Liver (tissue), 9 donors: Measurements from ENCODE around the gene CCDC83. TPM values are rescaled to one million over a fixed set of nuclear protein-coding genes. Genes with fewer than 3 reads are reported as not detected.

ENCODE experiments used
- DNase-seq: peaks from one replicate; pipeline ENCODE4 v3.0.0-alpha.2; 2017; ENCODE audit warnings: low spot score
- H3K27ac ChIP-seq, 2 donors: one replicate each; pipeline ENCODE4 v1.7.0; 2013; ENCODE audit warnings: inconsistent platforms in 2 of 2, low read length in 2 of 2, control low read depth in 1 of 2, low read depth in 1 of 2, mild to moderate bottlenecking in 1 of 2
- H3K27me3 ChIP-seq, 4 donors: one replicate each; pipeline versions ENCODE4 v1.6.1 to v1.7.0; 2013; ENCODE audit warnings: low read length in 3 of 4, inconsistent platforms in 1 of 4, mild to moderate bottlenecking in 1 of 4, moderate library complexity in 1 of 4; ENCODE audit not compliant: control insufficient read depth in 4 of 4, insufficient read depth in 4 of 4
- H3K36me3 ChIP-seq, 4 donors: one replicate each; pipeline versions ENCODE4 v1.6.1 to v1.7.0; 2013; ENCODE audit warnings: low read length in 3 of 4, mild to moderate bottlenecking in 3 of 4, low read depth in 1 of 4, moderate library complexity in 1 of 4; ENCODE audit not compliant: control insufficient read depth in 4 of 4, insufficient read depth in 3 of 4
- H3K4me1 ChIP-seq, 4 donors: one replicate each; pipeline versions ENCODE4 v1.6.1 to v1.7.0; 2013; ENCODE audit warnings: low read length in 3 of 4, mild to moderate bottlenecking in 3 of 4, moderate library complexity in 1 of 4; ENCODE audit not compliant: control insufficient read depth in 4 of 4, insufficient read depth in 4 of 4
- H3K4me3 ChIP-seq, 3 donors: one replicate each; pipeline versions ENCODE4 v1.6.1 to v1.7.0; 2013; ENCODE audit warnings: low read length in 3 of 3, control low read depth in 1 of 3, low read depth in 1 of 3, mild to moderate bottlenecking in 1 of 3
- H3K9ac ChIP-seq, 2 donors: one replicate each; pipeline ENCODE4 v1.7.0; 2013; ENCODE audit warnings: low read length in 2 of 2, mild to moderate bottlenecking in 2 of 2, moderate library complexity in 2 of 2, control low read depth in 1 of 2, low read depth in 1 of 2
- H3K9me3 ChIP-seq, 4 donors: one replicate each; pipeline versions ENCODE4 v1.6.1 to v1.7.0; 2013; ENCODE audit warnings: low read length in 3 of 4; ENCODE audit not compliant: control insufficient read depth in 4 of 4
- EGR1 ChIP-seq, 2 donors: IDR thresholded peaks; 2 replicates each; pipeline ENCODE4 v1.6.1; 2016 to 2018; ENCODE audit warnings: antibody characterized with exemption in 2 of 2, low read depth in 2 of 2
- FOXA1 ChIP-seq: IDR thresholded peaks from 2 replicates; pipeline ENCODE4 v1.6.1; 2016; ENCODE audit warnings: antibody characterized with exemption
- FOXA2 ChIP-seq: IDR thresholded peaks from 2 replicates; pipeline ENCODE4 v1.6.1; 2016; ENCODE audit warnings: antibody characterized with exemption
- GABPA ChIP-seq, 2 donors: IDR thresholded peaks in 1 of 2; conservative IDR thresholded peaks in 1 of 2; 2 replicates each; pipeline ENCODE4 v1.6.1; 2016; ENCODE audit warnings: antibody characterized with exemption in 2 of 2, mild to moderate bottlenecking in 1 of 2, moderate library complexity in 1 of 2
- HNF4A ChIP-seq, 2 donors: conservative IDR thresholded peaks; 2 replicates each; pipeline ENCODE4 v1.6.1; 2016; ENCODE audit warnings: antibody characterized with exemption in 2 of 2, mild to moderate bottlenecking in 2 of 2
- HNF4G ChIP-seq: IDR thresholded peaks from 2 replicates; pipeline ENCODE4 v1.6.1; 2016; ENCODE audit warnings: antibody characterized with exemption
- JUND ChIP-seq, 2 donors: IDR thresholded peaks; 2 replicates each; pipeline ENCODE4 v1.6.1; 2016; ENCODE audit warnings: antibody characterized with exemption in 2 of 2
- NR2F2 ChIP-seq: IDR thresholded peaks from 2 replicates; pipeline ENCODE4 v1.6.1; 2016; ENCODE audit warnings: antibody characterized with exemption
- RAD21 ChIP-seq, 2 donors: IDR thresholded peaks; 2 replicates each; pipeline ENCODE4 v1.6.1; 2016; ENCODE audit warnings: antibody characterized with exemption in 2 of 2, mild to moderate bottlenecking in 2 of 2
- RXRA ChIP-seq, 2 donors: IDR thresholded peaks; 2 replicates each; pipeline ENCODE4 v1.6.1; 2017 to 2018; ENCODE audit warnings: antibody characterized with exemption in 2 of 2, mild to moderate bottlenecking in 1 of 2
- SP1 ChIP-seq: IDR thresholded peaks from 2 replicates; pipeline ENCODE4 v1.6.1; 2018; ENCODE audit warnings: antibody characterized with exemption, mild to moderate bottlenecking
- TAF1 ChIP-seq: conservative IDR thresholded peaks from 2 replicates; pipeline ENCODE4 v1.6.1; 2016; ENCODE audit warnings: antibody characterized with exemption, mild to moderate bottlenecking
- YY1 ChIP-seq: IDR thresholded peaks from 2 replicates; pipeline ENCODE4 v1.6.1; 2016; ENCODE audit warnings: antibody characterized with exemption, mild to moderate bottlenecking
- WGBS: extraction: QIAGEN DNeasy Blood & Tissue Kit; methylation state at CpG from one replicate; pipeline ENCODE4 v1.1.7; 2013; 5-methylcytosine and 5-hydroxymethylcytosine counted together
- polyA plus RNA-seq, 2 donors: library from polyadenylated mRNA; stranded (reverse) in 1 of 2; unstranded in 1 of 2; fragments of 200-250 nt in 1 of 2; fragments of >200 nt in 1 of 2; fragmentation: Nextera tagmentation in 1 of 2; extraction: Ambion mirVana in 1 of 2; gene quantifications; one replicate each; pipeline versions ENCODE4 v1.2.1 to v1.2.3, GENCODE V29; 2013 to 2015
- total RNA-seq, 2 donors: library from RNA; depleted of rRNA; stranded (reverse); fragments of >200 nt; gene quantifications; one replicate each; pipeline ENCODE4 v1.2.3, GENCODE V29; 2014
- TF ChIP-seq, protein P1 (sequence below): IDR thresholded peaks from 2 replicates; pipeline ENCODE4 v1.6.1; 2016; ENCODE audit warnings: antibody characterized with exemption
- TF ChIP-seq, protein P2 (sequence below): IDR thresholded peaks from 2 replicates; pipeline ENCODE4 v1.6.1; 2016; ENCODE audit warnings: antibody characterized with exemption
- TF ChIP-seq, protein P3 (sequence below): IDR thresholded peaks from 2 replicates; pipeline ENCODE4 v1.6.1; 2016; ENCODE audit warnings: antibody characterized with exemption, mild to moderate bottlenecking
- donor health status: healthy.
- donor health status: healthy.
- donor health status: healthy.
- donor health status: healthy.
- donor health status: healthy.

CCDC83 gene
- total and polyA plus RNA-seq, 4 donors = not detected

DNA sequence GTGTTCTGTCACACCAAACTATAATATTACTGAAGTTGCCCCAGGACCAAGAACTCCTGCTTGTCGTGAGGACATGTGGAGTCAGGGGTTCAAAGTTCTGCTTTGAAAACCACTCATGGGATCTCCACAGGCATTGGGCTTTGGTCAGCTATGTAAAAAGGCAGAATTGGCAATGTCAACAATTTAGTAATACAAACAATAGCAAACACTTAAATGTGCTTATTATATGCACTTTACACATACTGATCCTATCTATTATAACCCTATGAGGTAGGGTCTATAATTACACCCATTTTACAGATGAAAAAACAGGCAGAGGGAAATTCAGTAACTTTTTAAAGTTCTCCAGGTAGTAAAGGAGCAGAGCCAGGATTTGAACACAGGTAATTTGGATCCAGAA lies 94.6 kb downstream of the CCDC83 start:
- no peak overlapping the region for H3K9ac ChIP-seq
- no peak for DNase-seq
- H3K4me3 ChIP-seq = no peak overlapping the region
- peaks cover 0 to 5% (median 0%) of the 10 kb centered on the region in 4 donors for H3K4me1 ChIP-seq
- no peaks in the 10 kb centered on the region for H3K27me3 ChIP-seq
- 33% methylated on average over 1 of the region's 1 CpG for WGBS
- no peak overlapping the region for H3K27ac ChIP-seq
- H3K9me3 ChIP-seq = no peaks in the 10 kb centered on the region
- TF ChIP-seq RXRA (IDR thresholded peaks at IDR 0.05) (no peak), SP1 (peak; percentile 9), NR2F2 (no peak), HNF4A (conservative IDR thresholded peaks at IDR 0.05) (peak; percentile 41 to 44)
- no peaks in the 10 kb centered on the region for H3K36me3 ChIP-seq

DNA sequence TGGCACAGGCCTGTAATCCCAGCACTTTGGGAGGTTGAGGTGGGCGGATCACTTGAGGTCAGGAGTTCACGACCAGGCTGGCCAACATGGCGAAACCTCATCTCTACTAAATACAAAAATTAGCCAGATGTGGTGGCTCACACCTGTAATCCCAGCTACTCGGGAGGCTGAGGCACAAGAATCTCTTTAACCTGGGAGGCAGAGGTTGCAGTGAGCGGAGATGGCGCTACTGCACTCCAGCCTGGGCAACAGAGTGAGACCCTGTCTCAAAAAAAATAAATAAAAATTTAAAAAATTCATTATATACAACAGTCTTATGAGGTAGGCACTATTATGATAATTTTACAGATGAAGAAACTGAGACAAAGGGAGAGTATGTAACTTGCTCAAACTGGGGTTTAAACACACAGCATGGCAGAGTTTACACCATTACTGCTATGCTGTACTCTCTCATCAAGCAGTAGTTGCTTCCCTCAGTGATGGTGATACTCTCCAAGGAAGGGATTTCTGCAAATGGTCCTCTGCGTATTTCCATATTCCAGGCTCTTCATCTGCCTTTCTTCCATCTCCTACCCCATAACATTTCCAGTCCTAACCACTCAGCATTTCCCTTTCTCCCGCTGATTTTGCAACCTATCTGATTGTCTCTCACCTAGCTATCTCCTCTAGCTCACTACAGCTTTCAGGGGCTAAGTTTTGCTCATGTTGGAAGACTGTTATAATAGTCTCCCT lies 95.3 kb downstream of the CCDC83 start:
- TF ChIP-seq NR2F2 (no peak), FOXA2 (no peak), TAF1 (no peak), FOXA1 (no peak), RAD21 (IDR thresholded peaks at IDR 0.05) (no peak), SP1 (no peak), YY1 (no peak), EGR1 (IDR thresholded peaks at IDR 0.05; ENCODE audit: low read depth in 2 of 2) (no peak), GABPA (IDR thresholded peaks at IDR 0.05 in 1 of 2, conservative IDR thresholded peaks at IDR 0.05 in 1 of 2) (no peak)
- TF ChIP-seq, protein P1, sequence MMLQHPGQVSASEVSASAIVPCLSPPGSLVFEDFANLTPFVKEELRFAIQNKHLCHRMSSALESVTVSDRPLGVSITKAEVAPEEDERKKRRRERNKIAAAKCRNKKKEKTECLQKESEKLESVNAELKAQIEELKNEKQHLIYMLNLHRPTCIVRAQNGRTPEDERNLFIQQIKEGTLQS = no peak
- TF ChIP-seq, protein P2, sequence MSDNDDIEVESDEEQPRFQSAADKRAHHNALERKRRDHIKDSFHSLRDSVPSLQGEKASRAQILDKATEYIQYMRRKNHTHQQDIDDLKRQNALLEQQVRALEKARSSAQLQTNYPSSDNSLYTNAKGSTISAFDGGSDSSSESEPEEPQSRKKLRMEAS = no peak
- Histone ChIP-seq H3K9me3 (no peaks in the 10 kb centered on the region), H3K4me1 (peaks cover 0 to 5% (median under 1%) of the 10 kb centered on the region in 4 donors), H3K27ac (no peak overlapping the region), H3K27me3 (no peaks in the 10 kb centered on the region), H3K4me3 (no peak overlapping the region), H3K9ac (no peak overlapping the region), H3K36me3 (peaks cover 0 to 4% (median 1%) of the 10 kb centered on the region in 4 donors)
- WGBS = 95% methylated on average over 8 of the region's 8 CpGs
- no peak for DNase-seq

DNA sequence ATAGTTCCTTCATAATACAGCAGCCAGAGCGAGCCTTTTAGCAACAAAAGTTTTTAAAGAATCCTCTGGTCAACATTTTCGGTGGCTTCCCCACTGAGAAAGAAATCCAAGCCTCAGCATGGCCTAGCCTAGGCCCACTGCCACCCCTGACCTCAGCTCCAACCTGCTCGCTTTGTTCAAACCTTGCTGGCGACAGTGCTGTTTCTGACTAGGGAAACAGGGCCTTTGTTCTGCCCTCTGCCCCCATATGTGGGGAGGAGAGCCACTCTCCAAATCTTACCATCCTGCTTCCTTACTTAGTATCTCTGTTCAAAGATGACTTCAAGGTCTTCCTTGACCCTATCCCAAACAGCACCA lies 95.8 kb downstream of the CCDC83 start:
- no peak for DNase-seq
- peaks cover 0 to 1% (median 0%) of the 10 kb centered on the region in 4 donors for H3K4me1 ChIP-seq
- peaks cover 0 to 8% (median 4%) of the 10 kb centered on the region in 4 donors for H3K36me3 ChIP-seq
- H3K27ac ChIP-seq = no peak overlapping the region
- H3K9me3 ChIP-seq = no peaks in the 10 kb centered on the region
- H3K4me3 ChIP-seq = no peak overlapping the region
- 91% methylated on average over 4 of the region's 4 CpGs for WGBS
- no peaks in the 10 kb centered on the region for H3K27me3 ChIP-seq
- TF ChIP-seq TAF1 (no peak), JUND (IDR thresholded peaks at IDR 0.05) (no peak), HNF4G (no peak), HNF4A (conservative IDR thresholded peaks at IDR 0.05) (no peak), GABPA (IDR thresholded peaks at IDR 0.05 in 1 of 2, conservative IDR thresholded peaks at IDR 0.05 in 1 of 2) (no peak)
- TF ChIP-seq, protein P3, sequence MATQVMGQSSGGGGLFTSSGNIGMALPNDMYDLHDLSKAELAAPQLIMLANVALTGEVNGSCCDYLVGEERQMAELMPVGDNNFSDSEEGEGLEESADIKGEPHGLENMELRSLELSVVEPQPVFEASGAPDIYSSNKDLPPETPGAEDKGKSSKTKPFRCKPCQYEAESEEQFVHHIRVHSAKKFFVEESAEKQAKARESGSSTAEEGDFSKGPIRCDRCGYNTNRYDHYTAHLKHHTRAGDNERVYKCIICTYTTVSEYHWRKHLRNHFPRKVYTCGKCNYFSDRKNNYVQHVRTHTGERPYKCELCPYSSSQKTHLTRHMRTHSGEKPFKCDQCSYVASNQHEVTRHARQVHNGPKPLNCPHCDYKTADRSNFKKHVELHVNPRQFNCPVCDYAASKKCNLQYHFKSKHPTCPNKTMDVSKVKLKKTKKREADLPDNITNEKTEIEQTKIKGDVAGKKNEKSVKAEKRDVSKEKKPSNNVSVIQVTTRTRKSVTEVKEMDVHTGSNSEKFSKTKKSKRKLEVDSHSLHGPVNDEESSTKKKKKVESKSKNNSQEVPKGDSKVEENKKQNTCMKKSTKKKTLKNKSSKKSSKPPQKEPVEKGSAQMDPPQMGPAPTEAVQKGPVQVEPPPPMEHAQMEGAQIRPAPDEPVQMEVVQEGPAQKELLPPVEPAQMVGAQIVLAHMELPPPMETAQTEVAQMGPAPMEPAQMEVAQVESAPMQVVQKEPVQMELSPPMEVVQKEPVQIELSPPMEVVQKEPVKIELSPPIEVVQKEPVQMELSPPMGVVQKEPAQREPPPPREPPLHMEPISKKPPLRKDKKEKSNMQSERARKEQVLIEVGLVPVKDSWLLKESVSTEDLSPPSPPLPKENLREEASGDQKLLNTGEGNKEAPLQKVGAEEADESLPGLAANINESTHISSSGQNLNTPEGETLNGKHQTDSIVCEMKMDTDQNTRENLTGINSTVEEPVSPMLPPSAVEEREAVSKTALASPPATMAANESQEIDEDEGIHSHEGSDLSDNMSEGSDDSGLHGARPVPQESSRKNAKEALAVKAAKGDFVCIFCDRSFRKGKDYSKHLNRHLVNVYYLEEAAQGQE = no peak
- no peak overlapping the region for H3K9ac ChIP-seq
